CD4-positive, alpha-beta T cell treated with Interleukin-15 for 4 hours (primary cell): ENCODE results near the gene RAD51B.

Source experiments
- DNase-seq: peaks from one replicate; pipeline ENCODE4 v3.0.0-alpha.2; 2020; ENCODE audit warnings: low spot score

The RAD51B gene

GRCh38 chr14:68440820-68441219 is 621.2 kb downstream of the RAD51B start:
- no peak for DNase-seq

- DNase-seq: no peak
Observed at GRCh38 chr14:68441542-68441941, 622.0 kb downstream of the RAD51B start.

GRCh38 chr14:68442828-68443629 is 623.5 kb downstream of the RAD51B start:
- no peak for DNase-seq

- DNase-seq: no peak
Observed at GRCh38 chr14:68444449-68445168, 625.0 kb downstream of the RAD51B start.

GRCh38 chr14:68446243-68447040 is 626.9 kb downstream of the RAD51B start:
- no peak for DNase-seq

- no peak for DNase-seq
Observed at GRCh38 chr14:68447581-68448251, 628.1 kb downstream of the RAD51B start.

GRCh38 chr14:68448252-68448902 is 628.8 kb downstream of the RAD51B start:
- no peak for DNase-seq

GRCh38 chr14:68449561-68450181 is 630.1 kb downstream of the RAD51B start:
- DNase-seq: no peak

GRCh38 chr14:68450391-68451120 is 631.0 kb downstream of the RAD51B start:
- DNase-seq: no peak

- no peak for DNase-seq
Observed at GRCh38 chr14:68451696-68452373, 632.3 kb downstream of the RAD51B start.

GRCh38 chr14:68458253-68458652 is 638.7 kb downstream of the RAD51B start:
- DNase-seq: no peak

GRCh38 chr14:68458840-68459469 is 639.4 kb downstream of the RAD51B start:
- no peak for DNase-seq

- no peak for DNase-seq
Observed at GRCh38 chr14:68459480-68460136, 640.0 kb downstream of the RAD51B start.

- DNase-seq: no peak
Observed at GRCh38 chr14:68460541-68460940, 641.0 kb downstream of the RAD51B start.

GRCh38 chr14:68461086-68461485 is 641.5 kb downstream of the RAD51B start:
- DNase-seq: no peak

GRCh38 chr14:68462683-68463082 is 643.1 kb downstream of the RAD51B start:
- DNase-seq: no peak

- no peak for DNase-seq
Observed at GRCh38 chr14:68463299-68463698, 643.7 kb downstream of the RAD51B start.

- no peak for DNase-seq
Observed at GRCh38 chr14:68463705-68464374, 644.3 kb downstream of the RAD51B start.
